NB4 (cell line): ENCODE data around the gene FTCDNL1.

ENCODE experiments used
- CTCF ChIP-seq: IDR thresholded peaks from one replicate; pipeline ENCODE4 v1.5.1; 2012; ENCODE audit warnings: low read depth, low read length
- MYC ChIP-seq: IDR thresholded peaks from 2 replicates; pipeline ENCODE4 v1.6.1; 2011; ENCODE audit warnings: low read depth, low read length
- POLR2A ChIP-seq: IDR thresholded peaks from 2 replicates; pipeline ENCODE4 v1.6.1; 2011; ENCODE audit warnings: mild to moderate bottlenecking; ENCODE audit not compliant: insufficient read length; ENCODE audit errors: extremely low read depth

- TF ChIP-seq CTCF, result no peak
- no peak for TF ChIP-seq MYC
- no peak for TF ChIP-seq POLR2A
Observed at GRCh38 chr2:199865905-199866304, 14.9 kb upstream of the FTCDNL1 start.
